Left cardiac atrium (tissue), 4 donors: ENCODE measurements around the gene MANSC4. TPM values are rescaled to one million over a fixed set of nuclear protein-coding genes. Genes with fewer than 3 reads are reported as not detected.

ENCODE experiments used
- ATAC-seq, 2 donors: fragments of 200-7000 bp; cut with Tn5 transposase; one replicate each; pipeline ENCODE4 v1.9.1; 2020; ENCODE audit warnings: mild to moderate bottlenecking in 2 of 2, moderate library complexity in 2 of 2
- DNase-seq: peaks from one replicate; pipeline ENCODE4 v3.0.0-alpha.2; 2020
- intact Hi-C, 2 donors: fragments of 100-400 bp; cut with DNase I; formaldehyde crosslinking; loops; one replicate each; pipeline versions ENCODE4 v1.14.1 to v1.15.1; 2022 to 2023
- long read RNA-seq: library from polyadenylated mRNA; unstranded; transcript quantifications from one replicate; pipeline ENCODE4 v2.0.0, GENCODE V29; 2021
- total RNA-seq, 2 donors: library from RNA; stranded (reverse); fragmentation: NEBNext Ultra II Directional; extraction: Animal tissue kit (Norgen Biotek cat#: 25700); gene quantifications; one replicate each; pipeline ENCODE4 v1.2.1, GENCODE V29; 2021
- donor health status: DM: no; HTN: yes; CAD: no.
- donor health status: DM: no; HTN: yes; CAD: no; lungs with severe emphysema.
- donor health status: DM: yes; HTN: yes; CAD: no.
- donor health status: Dilated cardiomyopathy.

The MANSC4 gene
- total RNA-seq, result not detected
- long read RNA-seq, result 0 reads

GRCh38 chr12:27779920-27780611 lies at the start of gene MANSC4, which contains the start of gene KLHL42:
Gene MANSC4, minus strand, starts transcription at chr12:27780236. Its CDS starts 8,960 bp downstream, at chr12:27771276.
Gene KLHL42, plus strand, starts transcription at chr12:27780233. Its CDS starts 98 bp downstream, at chr12:27780331.
- DNase-seq (peak; percentile 82), ATAC-seq (peak; percentile 93 to 96)
- intact Hi-C loops, result no loop called here

- ATAC-seq, result no peak
- DNase-seq, result no peak
- intact Hi-C loops, result no loop called here
These were observed 48.2 kb upstream of the MANSC4 start for GRCh38 chr12:27828196-27828595.

- no peak for ATAC-seq
- DNase-seq, result no peak
- intact Hi-C loops, result no loop called here
These were observed 46.0 kb upstream of the MANSC4 start for GRCh38 chr12:27826076-27826475.

- intact Hi-C loops, result loop anchor here in 1 of 2 donors (5.0 kb wide), 1 partner anchor 92 kb away; no protein-coding TSS in a partner anchor
- no peak for ATAC-seq
- no peak for DNase-seq
These were observed 44.2 kb upstream of the MANSC4 start for GRCh38 chr12:27824126-27824842.

GRCh38 chr12:27823038-27823437 lies 43.0 kb upstream of the MANSC4 start:
- intact Hi-C loops, result loop anchor here in 1 of 2 donors (5.0 kb wide), 1 partner anchor 91 kb away; no protein-coding TSS in a partner anchor
- ATAC-seq (no peak), DNase-seq (no peak)

- peak in 1 of 2 donors; percentile 12 for ATAC-seq
- no peak for DNase-seq
- intact Hi-C loops, result loop anchor here in 1 of 2 donors (5.0 kb wide), 1 partner anchor 90 kb away; no protein-coding TSS in a partner anchor
These were observed 42.2 kb upstream of the MANSC4 start for GRCh38 chr12:27822076-27822712.

- intact Hi-C loops, result loop anchor here in 1 of 2 donors (5.0 kb wide), 1 partner anchor 89 kb away; no protein-coding TSS in a partner anchor
These were observed 41.4 kb upstream of the MANSC4 start for GRCh38 chr12:27821259-27821973.

GRCh38 chr12:27820564-27820963 lies 40.5 kb upstream of the MANSC4 start:
- DNase-seq (no peak), ATAC-seq (no peak)
- intact Hi-C loops, result loop anchor here in 1 of 2 donors (5.0 kb wide), 1 partner anchor 88 kb away; no protein-coding TSS in a partner anchor

More at GRCh38 chr12:27821259-27821973, 41.4 kb upstream of the MANSC4 start:
- ATAC-seq (peak; percentile 15 to 76), DNase-seq (no peak)

- intact Hi-C loops, result no loop called here
- ATAC-seq (peak in 1 of 2 donors; percentile 54), DNase-seq (no peak)
These were observed 38.4 kb upstream of the MANSC4 start for GRCh38 chr12:27818401-27818918.

- intact Hi-C loops, result no loop called here
These were observed 37.7 kb upstream of the MANSC4 start for GRCh38 chr12:27817766-27818165.

GRCh38 chr12:27814851-27815591 lies 35.0 kb upstream of the MANSC4 start:
- DNase-seq (no peak), ATAC-seq (no peak)
- intact Hi-C loops, result no loop called here

More at GRCh38 chr12:27817766-27818165, 37.7 kb upstream of the MANSC4 start:
- ATAC-seq (no peak), DNase-seq (no peak)

- DNase-seq, result no peak
- ATAC-seq, result no peak
- intact Hi-C loops, result no loop called here
These were observed 34.4 kb upstream of the MANSC4 start for GRCh38 chr12:27814411-27814810.

GRCh38 chr12:27812502-27812901 lies 32.5 kb upstream of the MANSC4 start:
- DNase-seq (no peak), ATAC-seq (no peak)
- intact Hi-C loops, result no loop called here

GRCh38 chr12:27810756-27811155 lies 30.7 kb upstream of the MANSC4 start:
- ATAC-seq (no peak), DNase-seq (no peak)
- intact Hi-C loops, result no loop called here

GRCh38 chr12:27808841-27809240 lies 28.8 kb upstream of the MANSC4 start:
- ATAC-seq (no peak), DNase-seq (no peak)
- intact Hi-C loops, result no loop called here

- ATAC-seq (no peak), DNase-seq (no peak)
- intact Hi-C loops, result no loop called here
These were observed 27.1 kb upstream of the MANSC4 start for GRCh38 chr12:27807063-27807703.

GRCh38 chr12:27806259-27806658 lies 26.2 kb upstream of the MANSC4 start:
- DNase-seq (no peak), ATAC-seq (no peak)
- intact Hi-C loops, result no loop called here

- intact Hi-C loops, result no loop called here
- DNase-seq, result no peak
- ATAC-seq, result no peak
These were observed 25.2 kb upstream of the MANSC4 start for GRCh38 chr12:27805238-27805637.
